ENCODE measurements around the gene VMP1.

DNA sequence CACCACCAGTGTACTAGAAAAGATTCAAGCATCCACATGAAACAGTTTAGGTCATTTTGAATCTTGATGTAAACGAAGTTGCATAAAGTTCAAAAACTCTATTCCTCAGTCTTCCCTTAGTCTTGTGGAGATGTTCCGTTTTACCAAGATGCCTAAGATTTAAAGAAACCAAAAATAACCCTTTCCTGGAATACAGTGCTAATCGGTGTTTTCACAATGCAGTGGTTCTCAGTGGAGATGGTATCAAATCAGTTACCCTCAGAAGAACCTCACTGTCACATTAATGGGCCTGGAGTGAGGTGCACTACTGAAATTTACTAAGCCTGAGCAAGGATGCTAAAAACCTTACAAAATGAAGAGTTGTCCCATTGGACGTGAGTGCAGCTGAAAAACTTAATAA is 9.3 kb upstream of the VMP1 start:
- TF ChIP-seq MXI1 (IDR thresholded peaks at IDR 0.05; ENCODE audit: borderline replicate concordance, low read depth, low read length) = no peak
- TF ChIP-seq, protein P1, sequence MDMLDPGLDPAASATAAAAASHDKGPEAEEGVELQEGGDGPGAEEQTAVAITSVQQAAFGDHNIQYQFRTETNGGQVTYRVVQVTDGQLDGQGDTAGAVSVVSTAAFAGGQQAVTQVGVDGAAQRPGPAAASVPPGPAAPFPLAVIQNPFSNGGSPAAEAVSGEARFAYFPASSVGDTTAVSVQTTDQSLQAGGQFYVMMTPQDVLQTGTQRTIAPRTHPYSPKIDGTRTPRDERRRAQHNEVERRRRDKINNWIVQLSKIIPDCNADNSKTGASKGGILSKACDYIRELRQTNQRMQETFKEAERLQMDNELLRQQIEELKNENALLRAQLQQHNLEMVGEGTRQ (IDR thresholded peaks at IDR 0.05; ENCODE audit: low read depth, low read length) = no peak
- no peak for TF ChIP-seq POLR2A (IDR thresholded peaks at IDR 0.05; ENCODE audit: low read depth, low read length)

Data from IMR-90 (cell line).